HG03039 (cell line): ENCODE measurements around the gene APH1B.

Source experiments
- ATAC-seq: cut with Tn5 transposase; IDR thresholded peaks from one replicate; pipeline ENCODE4 v1.9.1; 2021; ENCODE audit warnings: mild to moderate bottlenecking, moderate library complexity; ENCODE audit not compliant: unreplicated experiment

APH1B gene

GRCh38 chr15:63349621-63350020 lies 72.2 kb downstream of the APH1B start:
- no peak for ATAC-seq

GRCh38 chr15:63350178-63350621 lies 72.8 kb downstream of the APH1B start:
- no peak for ATAC-seq

GRCh38 chr15:63351170-63351569 lies 73.8 kb downstream of the APH1B start:
- ATAC-seq, result no peak

- no peak for ATAC-seq
Observed at GRCh38 chr15:63352808-63353207, 75.4 kb downstream of the APH1B start.

- no peak for ATAC-seq
Observed at GRCh38 chr15:63353261-63353660, 75.9 kb downstream of the APH1B start.

GRCh38 chr15:63353887-63354286 lies 76.5 kb downstream of the APH1B start:
- no peak for ATAC-seq

GRCh38 chr15:63354821-63355650 lies 77.6 kb downstream of the APH1B start:
- ATAC-seq, result no peak

GRCh38 chr15:63357061-63357460 lies 79.7 kb downstream of the APH1B start:
- ATAC-seq, result no peak

GRCh38 chr15:63357731-63358130 lies 80.3 kb downstream of the APH1B start:
- ATAC-seq, result no peak

- ATAC-seq, result no peak
Observed at GRCh38 chr15:63358241-63359029, 81.0 kb downstream of the APH1B start.
